ENCODE results near the gene USP49.

The USP49 gene

DNA sequence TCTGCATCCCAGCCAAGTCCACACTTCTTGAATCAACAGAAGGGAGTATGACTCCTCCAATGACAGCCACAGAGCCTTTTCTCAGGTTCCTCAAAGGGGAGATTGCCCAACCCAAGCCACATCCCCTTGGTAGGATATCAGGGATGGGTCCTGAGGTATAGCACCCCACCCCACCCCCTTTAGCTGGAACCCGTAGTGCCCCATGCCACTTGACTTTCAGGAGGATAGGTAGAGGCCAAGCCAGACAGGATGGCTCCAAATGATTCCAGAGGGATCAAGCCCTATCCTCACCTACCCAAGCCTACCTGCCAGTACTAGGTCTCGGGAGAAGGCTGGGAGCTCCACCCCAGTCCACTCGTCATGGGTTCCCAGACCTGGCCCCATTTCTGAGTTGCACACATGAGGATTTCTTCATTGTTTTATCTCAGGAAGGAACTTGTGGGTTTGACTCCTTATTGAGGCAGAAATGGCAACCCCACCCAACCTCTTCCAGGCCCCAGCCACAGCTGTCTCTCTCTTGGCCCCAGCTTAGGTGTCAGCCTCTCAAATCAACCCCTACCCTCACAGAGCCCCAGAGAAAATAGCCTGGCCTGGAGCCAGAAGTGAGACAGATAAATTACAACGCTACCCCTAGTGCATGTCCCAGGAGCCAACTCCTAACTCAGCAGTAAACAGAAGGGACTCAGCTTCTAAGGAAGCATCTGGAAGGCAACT is 42.8 kb upstream of the USP49 start:
- no peak overlapping the region for H3K4me3 ChIP-seq (ENCODE audit: low read depth in 1 of 2, low read length in 2 of 2)
- peaks cover 21 to 57% of the 10 kb centered on the region in 2 donors for H3K4me1 ChIP-seq (ENCODE audit: control insufficient read depth in 1 of 2, insufficient read depth in 2 of 2, low read length in 2 of 2)
- no peaks in the 10 kb centered on the region for H3K27me3 ChIP-seq (ENCODE audit: low read depth, low read length)
- H3K27ac ChIP-seq (ENCODE audit: low read length), result peak overlapping the region; percentile 51
- peaks cover 32 to 35% of the 10 kb centered on the region in 2 donors for H3K36me3 ChIP-seq (ENCODE audit: control insufficient read depth in 1 of 2, insufficient read depth in 2 of 2, low read length in 2 of 2)
- H3K9me3 ChIP-seq (ENCODE audit: control insufficient read depth in 1 of 2, low read length in 2 of 2), result no peaks in the 10 kb centered on the region

DNA sequence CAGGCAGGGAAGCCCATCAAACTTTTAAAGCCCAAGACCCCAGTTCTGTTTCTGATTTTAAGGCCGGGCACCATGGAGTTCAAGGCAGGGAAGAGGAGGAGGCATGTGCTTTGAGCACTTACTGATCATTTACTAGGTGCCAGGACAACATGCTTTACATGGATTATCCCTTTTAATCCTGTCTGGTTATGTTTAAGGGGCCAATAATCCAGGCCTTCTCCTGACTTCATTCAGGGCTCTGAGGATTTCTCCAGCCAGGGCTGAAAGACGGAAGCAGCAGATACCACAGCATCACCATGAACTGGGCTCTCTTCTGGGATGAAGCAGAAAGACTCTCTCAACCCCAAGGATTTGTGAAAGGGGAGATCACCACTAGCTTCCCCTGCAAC is 42.3 kb upstream of the USP49 start:
- Histone ChIP-seq H3K9me3 (ENCODE audit: control insufficient read depth in 1 of 2, low read length in 2 of 2) (no peaks in the 10 kb centered on the region), H3K27ac (ENCODE audit: low read length) (peak overlapping the region; percentile 19), H3K4me3 (ENCODE audit: low read depth in 1 of 2, low read length in 2 of 2) (no peak overlapping the region), H3K27me3 (ENCODE audit: low read depth, low read length) (no peaks in the 10 kb centered on the region), H3K36me3 (ENCODE audit: control insufficient read depth in 1 of 2, insufficient read depth in 2 of 2, low read length in 2 of 2) (peaks cover 37 to 40% of the 10 kb centered on the region in 2 donors), H3K4me1 (ENCODE audit: control insufficient read depth in 1 of 2, insufficient read depth in 2 of 2, low read length in 2 of 2) (peaks cover 21 to 55% of the 10 kb centered on the region in 2 donors)

DNA sequence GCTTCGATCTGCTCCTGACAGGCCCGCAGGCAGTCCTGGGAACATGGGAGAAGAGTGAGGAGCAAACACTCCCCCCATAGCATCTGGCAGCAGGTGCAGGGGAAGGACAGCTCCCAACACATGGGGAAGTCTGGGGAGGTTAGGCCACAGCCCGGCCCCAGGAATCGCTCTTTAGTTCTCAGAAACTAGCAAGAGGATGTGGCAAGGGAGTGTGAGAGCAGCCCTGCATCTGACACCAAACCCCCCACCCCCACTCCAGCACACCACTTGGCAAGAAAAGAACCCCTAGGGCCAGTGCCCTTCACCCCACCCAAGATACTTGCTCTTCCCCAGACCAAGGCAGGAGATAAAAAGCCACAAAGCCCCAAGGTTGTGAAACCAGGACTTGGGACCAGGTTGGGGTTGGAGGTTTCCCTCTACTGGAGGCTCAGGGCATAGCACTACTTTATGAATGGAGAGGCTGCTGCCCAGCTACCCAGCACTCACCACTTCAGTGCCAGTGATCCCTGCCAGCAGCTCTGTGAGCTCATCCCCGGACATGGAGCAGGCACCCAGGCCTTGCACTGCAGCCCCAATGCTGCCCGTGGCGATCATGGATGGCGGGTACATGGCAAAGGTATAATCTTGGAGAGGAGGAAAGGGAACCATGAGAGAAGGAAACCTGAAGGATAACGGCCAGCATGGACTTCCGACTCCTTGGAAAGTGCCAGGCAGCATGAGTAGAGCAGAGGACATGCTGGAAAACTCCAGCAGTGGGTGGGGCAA is 41.1 kb upstream of the USP49 start:
- H3K4me3 ChIP-seq (ENCODE audit: low read depth in 1 of 2, low read length in 2 of 2), result peak overlapping the region in 1 of 2 donors; percentile 31
- peak overlapping the region; percentile 19 for H3K27ac ChIP-seq (ENCODE audit: low read length)
- H3K9me3 ChIP-seq (ENCODE audit: control insufficient read depth in 1 of 2, low read length in 2 of 2), result no peaks in the 10 kb centered on the region
- H3K36me3 ChIP-seq (ENCODE audit: control insufficient read depth in 1 of 2, insufficient read depth in 2 of 2, low read length in 2 of 2), result peaks cover 49 to 52% of the 10 kb centered on the region in 2 donors
- H3K27me3 ChIP-seq (ENCODE audit: low read depth, low read length), result no peaks in the 10 kb centered on the region
- H3K4me1 ChIP-seq (ENCODE audit: control insufficient read depth in 1 of 2, insufficient read depth in 2 of 2, low read length in 2 of 2), result peaks cover 21 to 50% of the 10 kb centered on the region in 2 donors

DNA sequence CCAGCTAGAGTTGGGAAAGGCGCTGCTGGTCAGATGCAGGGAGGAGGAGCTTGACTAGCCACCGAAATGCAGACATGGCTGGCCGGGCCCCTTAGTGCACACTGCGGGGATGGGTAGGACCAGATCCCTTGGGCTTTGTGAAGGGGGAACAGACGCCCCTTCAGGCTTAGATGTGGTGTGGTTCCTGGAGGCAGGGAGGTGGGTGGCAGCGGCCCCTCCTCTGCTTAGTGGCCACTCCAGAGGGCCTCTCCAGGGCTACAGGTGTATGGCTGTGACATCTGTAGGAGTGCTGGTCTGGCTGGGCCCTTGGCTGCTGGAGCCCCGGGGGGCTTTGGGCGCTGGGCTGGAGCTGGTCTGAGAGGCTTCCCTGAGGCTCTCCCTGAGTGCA is 40.5 kb upstream of the USP49 start:
- no peak overlapping the region for H3K27ac ChIP-seq (ENCODE audit: low read length)

GRCh38 chr6:41935193-41935574 is 40.0 kb upstream of the USP49 start:
- no peak overlapping the region for H3K4me3 ChIP-seq (ENCODE audit: low read depth in 1 of 2, low read length in 2 of 2)
- H3K27me3 ChIP-seq (ENCODE audit: low read depth, low read length), result no peaks in the 10 kb centered on the region
- H3K27ac ChIP-seq (ENCODE audit: low read length), result no peak overlapping the region
- H3K36me3 ChIP-seq (ENCODE audit: control insufficient read depth in 1 of 2, insufficient read depth in 2 of 2, low read length in 2 of 2), result peaks cover 60 to 63% of the 10 kb centered on the region in 2 donors
- H3K9me3 ChIP-seq (ENCODE audit: control insufficient read depth in 1 of 2, low read length in 2 of 2), result no peaks in the 10 kb centered on the region
- peaks cover 20 to 44% of the 10 kb centered on the region in 2 donors for H3K4me1 ChIP-seq (ENCODE audit: control insufficient read depth in 1 of 2, insufficient read depth in 2 of 2, low read length in 2 of 2)

More for the DNA sequence above, 40.5 kb upstream of the USP49 start:
- H3K4me3 ChIP-seq (ENCODE audit: low read depth in 1 of 2, low read length in 2 of 2), result no peak overlapping the region
- H3K4me1 ChIP-seq (ENCODE audit: control insufficient read depth in 1 of 2, insufficient read depth in 2 of 2, low read length in 2 of 2), result peaks cover 21 to 49% of the 10 kb centered on the region in 2 donors
- H3K36me3 ChIP-seq (ENCODE audit: control insufficient read depth in 1 of 2, insufficient read depth in 2 of 2, low read length in 2 of 2), result peaks cover 55 to 58% of the 10 kb centered on the region in 2 donors
- H3K9me3 ChIP-seq (ENCODE audit: control insufficient read depth in 1 of 2, low read length in 2 of 2), result no peaks in the 10 kb centered on the region
- no peaks in the 10 kb centered on the region for H3K27me3 ChIP-seq (ENCODE audit: low read depth, low read length)

DNA sequence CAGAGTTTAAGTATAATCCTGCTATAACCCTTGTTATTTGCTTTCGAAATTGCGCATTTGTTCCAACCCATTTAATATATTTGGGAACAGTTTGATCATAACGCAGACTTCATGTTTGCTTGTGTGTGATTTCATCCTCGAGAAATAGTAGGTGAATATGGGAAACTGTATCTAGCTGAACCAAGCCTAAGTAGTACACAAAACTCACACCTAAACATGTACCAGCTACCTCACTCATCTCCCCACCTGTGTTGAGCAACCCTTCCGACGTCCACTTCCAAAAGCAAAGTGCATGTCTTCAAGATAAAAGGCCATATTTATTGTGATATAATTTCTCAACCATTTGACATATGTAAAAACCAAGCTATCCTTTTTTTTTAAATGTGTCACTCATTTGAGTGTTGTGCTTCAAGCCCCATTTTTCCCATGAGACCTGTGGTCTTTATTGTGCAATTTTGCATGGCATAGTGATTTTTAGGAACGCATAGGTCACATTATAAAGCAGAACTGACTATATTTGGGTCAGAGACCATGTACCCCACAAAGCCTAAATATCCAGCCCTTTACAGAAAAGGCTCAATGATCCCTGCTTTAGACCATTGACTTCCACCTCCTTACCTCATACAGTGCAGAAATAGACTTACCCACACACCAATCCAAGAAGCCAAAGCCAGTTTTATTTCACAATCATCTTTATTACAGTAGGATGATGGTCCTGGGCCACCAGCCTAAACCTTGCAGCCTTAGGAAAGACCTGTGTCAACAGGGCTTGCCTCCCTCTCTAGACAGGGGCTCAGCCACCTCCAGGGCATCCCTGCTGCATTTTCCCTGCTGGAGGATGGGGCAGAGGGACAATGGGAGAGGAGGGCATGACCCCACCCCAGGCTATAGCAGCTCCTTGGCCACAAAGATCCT is 39.4 kb upstream of the USP49 start:
- Histone ChIP-seq H3K4me3 (ENCODE audit: low read depth in 1 of 2, low read length in 2 of 2) (no peak overlapping the region), H3K9me3 (ENCODE audit: control insufficient read depth in 1 of 2, low read length in 2 of 2) (no peaks in the 10 kb centered on the region), H3K36me3 (ENCODE audit: control insufficient read depth in 1 of 2, insufficient read depth in 2 of 2, low read length in 2 of 2) (peaks cover 66 to 70% of the 10 kb centered on the region in 2 donors), H3K27me3 (ENCODE audit: low read depth, low read length) (no peaks in the 10 kb centered on the region), H3K4me1 (ENCODE audit: control insufficient read depth in 1 of 2, insufficient read depth in 2 of 2, low read length in 2 of 2) (peaks cover 13 to 37% of the 10 kb centered on the region in 2 donors), H3K27ac (ENCODE audit: low read length) (no peak overlapping the region)

DNA sequence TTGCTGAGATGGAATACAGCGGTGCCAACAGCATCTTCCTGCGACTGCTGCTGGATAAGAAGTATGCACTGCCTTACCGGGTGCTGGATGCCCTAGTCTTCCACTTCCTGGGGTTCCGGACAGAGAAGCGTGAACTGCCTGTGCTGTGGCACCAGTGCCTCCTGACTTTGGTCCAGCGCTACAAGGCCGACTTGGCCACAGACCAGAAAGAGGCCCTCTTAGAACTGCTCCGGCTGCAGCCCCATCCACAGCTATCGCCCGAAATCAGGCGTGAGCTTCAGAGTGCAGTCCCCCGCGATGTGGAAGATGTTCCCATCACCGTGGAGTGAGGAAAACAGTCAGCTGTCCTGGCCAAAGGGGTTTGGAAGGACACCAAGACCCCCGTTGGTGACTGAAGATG is 37.2 kb upstream of the USP49 start:
- H3K9me3 ChIP-seq (ENCODE audit: control insufficient read depth in 1 of 2, low read length in 2 of 2), result no peaks in the 10 kb centered on the region
- H3K4me3 ChIP-seq (ENCODE audit: low read depth in 1 of 2, low read length in 2 of 2), result no peak overlapping the region
- H3K4me1 ChIP-seq (ENCODE audit: control insufficient read depth in 1 of 2, insufficient read depth in 2 of 2, low read length in 2 of 2), result peaks cover 0 to 17% of the 10 kb centered on the region in 2 donors
- H3K36me3 ChIP-seq (ENCODE audit: control insufficient read depth in 1 of 2, insufficient read depth in 2 of 2, low read length in 2 of 2), result peaks cover 84 to 90% of the 10 kb centered on the region in 2 donors
- no peak overlapping the region for H3K27ac ChIP-seq (ENCODE audit: low read length)
- no peaks in the 10 kb centered on the region for H3K27me3 ChIP-seq (ENCODE audit: low read depth, low read length)

GRCh38 chr6:41931792-41932191 is 36.6 kb upstream of the USP49 start:
- no peaks in the 10 kb centered on the region for H3K9me3 ChIP-seq (ENCODE audit: control insufficient read depth in 1 of 2, low read length in 2 of 2)
- H3K36me3 ChIP-seq (ENCODE audit: control insufficient read depth in 1 of 2, insufficient read depth in 2 of 2, low read length in 2 of 2), result peaks cover 82 to 88% of the 10 kb centered on the region in 2 donors
- H3K4me1 ChIP-seq (ENCODE audit: control insufficient read depth in 1 of 2, insufficient read depth in 2 of 2, low read length in 2 of 2), result peaks cover 0 to 11% of the 10 kb centered on the region in 2 donors
- H3K27me3 ChIP-seq (ENCODE audit: low read depth, low read length), result no peaks in the 10 kb centered on the region
- no peak overlapping the region for H3K27ac ChIP-seq (ENCODE audit: low read length)
- H3K4me3 ChIP-seq (ENCODE audit: low read depth in 1 of 2, low read length in 2 of 2), result no peak overlapping the region

GRCh38 chr6:41929924-41930323 is 34.7 kb upstream of the USP49 start:
- Histone ChIP-seq H3K27me3 (ENCODE audit: low read depth, low read length) (no peaks in the 10 kb centered on the region), H3K27ac (ENCODE audit: low read length) (no peak overlapping the region), H3K4me3 (ENCODE audit: low read depth in 1 of 2, low read length in 2 of 2) (no peak overlapping the region), H3K9me3 (ENCODE audit: control insufficient read depth in 1 of 2, low read length in 2 of 2) (no peaks in the 10 kb centered on the region), H3K36me3 (ENCODE audit: control insufficient read depth in 1 of 2, insufficient read depth in 2 of 2, low read length in 2 of 2) (peaks cover 68 to 75% of the 10 kb centered on the region in 2 donors), H3K4me1 (ENCODE audit: control insufficient read depth in 1 of 2, insufficient read depth in 2 of 2, low read length in 2 of 2) (no peaks in the 10 kb centered on the region)

DNA sequence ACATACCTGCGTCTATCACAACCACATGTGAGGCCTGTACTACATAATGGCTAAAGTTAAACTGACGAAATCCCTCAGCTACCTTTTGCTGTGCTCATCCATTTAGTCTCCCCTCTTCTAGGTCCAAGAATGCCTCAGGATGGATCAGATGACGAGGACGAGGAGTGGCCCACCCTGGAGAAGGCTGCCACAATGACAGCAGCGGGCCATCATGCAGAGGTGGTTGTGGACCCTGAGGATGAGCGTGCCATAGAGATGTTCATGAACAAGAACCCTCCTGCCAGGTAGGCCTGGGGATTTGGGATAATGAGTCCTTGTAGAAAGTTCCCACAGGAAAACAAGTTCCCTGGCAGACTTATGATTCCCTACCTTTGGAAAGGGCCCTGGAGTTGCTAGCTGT is 32.1 kb upstream of the USP49 start:
- H3K27ac ChIP-seq (ENCODE audit: low read length), result no peak overlapping the region
- H3K36me3 ChIP-seq (ENCODE audit: control insufficient read depth in 1 of 2, insufficient read depth in 2 of 2, low read length in 2 of 2), result peaks cover 51 to 53% of the 10 kb centered on the region in 2 donors
- H3K4me1 ChIP-seq (ENCODE audit: control insufficient read depth in 1 of 2, insufficient read depth in 2 of 2, low read length in 2 of 2), result peaks cover 8 to 9% of the 10 kb centered on the region in 2 donors
- no peaks in the 10 kb centered on the region for H3K9me3 ChIP-seq (ENCODE audit: control insufficient read depth in 1 of 2, low read length in 2 of 2)
- H3K4me3 ChIP-seq (ENCODE audit: low read depth in 1 of 2, low read length in 2 of 2), result no peak overlapping the region
- H3K27me3 ChIP-seq (ENCODE audit: low read depth, low read length), result no peaks in the 10 kb centered on the region

DNA sequence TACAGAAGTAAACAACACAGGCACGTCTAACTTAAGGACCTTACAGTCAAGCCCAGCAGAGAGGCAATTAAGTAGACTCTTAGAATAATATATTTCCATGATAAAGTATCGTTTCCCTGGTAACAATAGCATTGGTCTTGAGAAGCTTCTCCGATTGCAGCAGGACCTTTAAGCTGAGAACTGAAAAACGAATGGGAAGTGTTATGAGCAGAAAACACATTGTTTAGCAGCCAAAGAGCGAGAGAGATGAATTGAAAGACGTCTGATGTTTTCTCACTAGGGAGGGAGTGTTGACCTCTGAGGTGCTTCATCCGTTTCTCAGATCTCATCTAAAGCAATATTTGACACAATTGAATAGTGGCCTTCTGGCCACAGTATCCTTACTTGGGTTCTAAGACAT is 27.0 kb upstream of the USP49 start:
- H3K9me3 ChIP-seq (ENCODE audit: control insufficient read depth in 1 of 2, low read length in 2 of 2), result no peaks in the 10 kb centered on the region
- H3K36me3 ChIP-seq (ENCODE audit: control insufficient read depth in 1 of 2, insufficient read depth in 2 of 2, low read length in 2 of 2), result peaks cover 4 to 12% of the 10 kb centered on the region in 2 donors
- peak overlapping the region; percentile 95 to 99 for H3K4me3 ChIP-seq (ENCODE audit: low read depth in 1 of 2, low read length in 2 of 2)
- no peaks in the 10 kb centered on the region for H3K27me3 ChIP-seq (ENCODE audit: low read depth, low read length)
- H3K4me1 ChIP-seq (ENCODE audit: control insufficient read depth in 1 of 2, insufficient read depth in 2 of 2, low read length in 2 of 2), result peaks cover 11 to 34% of the 10 kb centered on the region in 2 donors
- peak overlapping the region; percentile 100 for H3K27ac ChIP-seq (ENCODE audit: low read length)

Data from muscle layer of duodenum (tissue), 2 donors.